Lung (tissue), 12 donors: Measurements from ENCODE around the gene RALGAPA2. TPM values are rescaled to one million over a fixed set of nuclear protein-coding genes. Genes with fewer than 3 reads are reported as not detected.

Experiments used
- ATAC-seq: fragments of 200-7000 bp; cut with Tn5 transposase; one replicate; pipeline ENCODE4 v1.9.1; 2020; ENCODE audit warnings: moderate number of reproducible peaks; ENCODE audit not compliant: insufficient read depth, low FRiP score
- DNase-seq, 3 donors: peaks; one replicate each; pipeline ENCODE4 v3.0.0-alpha.2; 2013 to 2017
- H3K27ac ChIP-seq, 2 donors: one replicate each; pipeline ENCODE4 v1.5.1; 2013; ENCODE audit warnings: mild to moderate bottlenecking in 2 of 2, moderate library complexity in 2 of 2, control low read depth in 1 of 2, inconsistent platforms in 1 of 2, low read depth in 1 of 2, low read length in 1 of 2
- H3K27me3 ChIP-seq, 3 donors: one replicate each; pipeline ENCODE4 v1.5.1; 2013; ENCODE audit warnings: low read length in 2 of 3; ENCODE audit not compliant: control insufficient read depth in 3 of 3, insufficient read depth in 3 of 3
- H3K36me3 ChIP-seq, 4 donors: one replicate each; pipeline ENCODE4 v1.5.1; 2013; ENCODE audit warnings: low read length in 4 of 4, mild to moderate bottlenecking in 1 of 4, moderate library complexity in 1 of 4; ENCODE audit not compliant: control insufficient read depth in 4 of 4, insufficient read depth in 4 of 4
- H3K4me1 ChIP-seq, 5 donors: one replicate each; pipeline ENCODE4 v1.5.1; 2013; ENCODE audit warnings: low read length in 5 of 5, mild to moderate bottlenecking in 2 of 5, moderate library complexity in 1 of 5; ENCODE audit not compliant: control insufficient read depth in 5 of 5, insufficient read depth in 5 of 5
- H3K4me3 ChIP-seq: one replicate; pipeline ENCODE4 v1.5.1; 2013; ENCODE audit warnings: mild to moderate bottlenecking, control low read depth, moderate library complexity
- H3K9ac ChIP-seq, 2 donors: one replicate each; pipeline ENCODE4 v1.5.1; 2013; ENCODE audit warnings: low read length in 2 of 2, control low read depth in 1 of 2; ENCODE audit not compliant: insufficient read depth in 1 of 2
- H3K9me3 ChIP-seq, 4 donors: one replicate each; pipeline ENCODE4 v1.5.1; 2013; ENCODE audit warnings: low read length in 3 of 4, mild to moderate bottlenecking in 1 of 4, moderate library complexity in 1 of 4; ENCODE audit not compliant: control insufficient read depth in 4 of 4, insufficient read depth in 3 of 4
- WGBS, 2 donors: extraction: QIAGEN DNeasy Blood & Tissue Kit; methylation state at CpG; one replicate each; pipeline ENCODE4 v1.1.7; 2013; 5-methylcytosine and 5-hydroxymethylcytosine counted together
- polyA plus RNA-seq, 2 donors: library from polyadenylated mRNA; stranded (reverse); fragments of 200-250 nt; gene quantifications; one replicate each; pipeline ENCODE4 v1.2.1, GENCODE V29; 2013
- total RNA-seq, 2 donors: library from RNA; depleted of rRNA in 1 of 2; stranded (reverse); fragments of >200 nt in 1 of 2; gene quantifications; one replicate each; pipeline ENCODE4 v1.2.1, GENCODE V29; 2014 to 2021
- TF ChIP-seq, protein P1 (sequence below): IDR thresholded peaks from 2 replicates; pipeline ENCODE4 v1.5.1; 2012; ENCODE audit warnings: mild to moderate bottlenecking; ENCODE audit errors: control extremely low read depth, extremely low read depth
- donor health status: control.
- donor health status: control.
- donor health status: Bipolar disorder and iron deficiency.
- donor health status: healthy.
- donor health status: DM: yes; HTN: yes; CAD: no.

The RALGAPA2 gene
- total and polyA plus RNA-seq, 4 donors = 12.1 to 83.4 (median 55.6) TPM

DNA sequence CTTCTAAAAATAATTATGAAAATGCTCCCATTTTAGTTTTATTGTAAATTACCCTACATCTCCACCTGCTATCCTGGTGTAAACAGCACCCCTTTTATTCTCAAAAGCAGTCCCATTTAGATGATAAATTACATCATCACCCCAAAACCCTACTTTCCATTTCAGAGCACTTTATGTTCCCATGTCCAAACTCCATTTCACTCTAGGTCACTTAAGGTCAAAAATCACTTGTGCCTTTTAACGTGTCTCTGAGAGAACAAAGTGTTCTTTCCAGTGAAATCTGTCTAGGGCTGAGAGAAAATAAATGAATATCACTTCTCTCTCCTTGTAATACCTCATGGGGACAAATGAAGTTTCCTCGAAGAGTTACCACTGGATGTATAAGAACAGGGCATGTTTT lies 187.2 kb downstream of the RALGAPA2 start:
- Histone ChIP-seq H3K9ac (no peak overlapping the region), H3K27me3 (no peaks in the 10 kb centered on the region), H3K4me3 (no peak overlapping the region), H3K27ac (no peak overlapping the region), H3K9me3 (peaks cover 0 to 2% (median 0%) of the 10 kb centered on the region in 4 donors), H3K4me1 (peaks cover 0 to 7% (median 0%) of the 10 kb centered on the region in 5 donors), H3K36me3 (peaks cover 2 to 34% (median 10%) of the 10 kb centered on the region in 4 donors)
- WGBS, 2 donors = 63 to 86% methylated on average over 2 of the region's 2 CpGs
- DNase-seq (no peak), ATAC-seq (no peak)
- TF ChIP-seq, protein P1, sequence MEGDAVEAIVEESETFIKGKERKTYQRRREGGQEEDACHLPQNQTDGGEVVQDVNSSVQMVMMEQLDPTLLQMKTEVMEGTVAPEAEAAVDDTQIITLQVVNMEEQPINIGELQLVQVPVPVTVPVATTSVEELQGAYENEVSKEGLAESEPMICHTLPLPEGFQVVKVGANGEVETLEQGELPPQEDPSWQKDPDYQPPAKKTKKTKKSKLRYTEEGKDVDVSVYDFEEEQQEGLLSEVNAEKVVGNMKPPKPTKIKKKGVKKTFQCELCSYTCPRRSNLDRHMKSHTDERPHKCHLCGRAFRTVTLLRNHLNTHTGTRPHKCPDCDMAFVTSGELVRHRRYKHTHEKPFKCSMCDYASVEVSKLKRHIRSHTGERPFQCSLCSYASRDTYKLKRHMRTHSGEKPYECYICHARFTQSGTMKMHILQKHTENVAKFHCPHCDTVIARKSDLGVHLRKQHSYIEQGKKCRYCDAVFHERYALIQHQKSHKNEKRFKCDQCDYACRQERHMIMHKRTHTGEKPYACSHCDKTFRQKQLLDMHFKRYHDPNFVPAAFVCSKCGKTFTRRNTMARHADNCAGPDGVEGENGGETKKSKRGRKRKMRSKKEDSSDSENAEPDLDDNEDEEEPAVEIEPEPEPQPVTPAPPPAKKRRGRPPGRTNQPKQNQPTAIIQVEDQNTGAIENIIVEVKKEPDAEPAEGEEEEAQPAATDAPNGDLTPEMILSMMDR = no peak

DNA sequence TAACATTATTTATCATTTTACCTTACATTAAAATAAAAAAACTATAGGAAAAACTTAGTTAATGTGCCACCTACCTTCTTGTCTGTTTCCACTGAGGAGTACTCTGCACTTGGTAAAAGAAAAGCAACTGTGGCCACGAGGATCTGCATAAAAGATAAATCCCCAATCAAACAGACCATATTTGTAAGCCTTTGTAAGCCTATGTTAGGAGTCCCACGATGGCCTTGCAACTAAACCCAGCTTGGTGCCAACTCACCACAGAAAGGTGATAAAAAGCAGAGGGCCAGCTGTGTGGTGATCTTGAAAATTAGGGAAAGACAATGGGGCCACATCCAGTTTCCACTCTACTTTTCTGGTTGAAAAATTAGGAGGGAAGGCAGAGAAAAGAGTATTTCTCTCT lies 187.7 kb downstream of the RALGAPA2 start:
- DNase-seq (no peak), ATAC-seq (no peak)
- WGBS, 2 donors = 79 to 87% methylated on average over 2 of the region's 2 CpGs
- peaks cover 0 to 7% (median 0%) of the 10 kb centered on the region in 5 donors for H3K4me1 ChIP-seq
- TF ChIP-seq, protein P1 = no peak
- peaks cover 6 to 33% (median 14%) of the 10 kb centered on the region in 4 donors for H3K36me3 ChIP-seq
- no peak overlapping the region for H3K4me3 ChIP-seq
- no peak overlapping the region for H3K9ac ChIP-seq
- H3K27ac ChIP-seq = no peak overlapping the region
- no peaks in the 10 kb centered on the region for H3K27me3 ChIP-seq
- H3K9me3 ChIP-seq = peaks cover 0 to 2% (median 0%) of the 10 kb centered on the region in 4 donors

- Histone ChIP-seq H3K4me1 (peaks cover 0 to 9% (median 0%) of the 10 kb centered on the region in 5 donors), H3K4me3 (no peak overlapping the region), H3K9ac (no peak overlapping the region), H3K27ac (no peak overlapping the region), H3K36me3 (peaks cover 6 to 16% (median 16%) of the 10 kb centered on the region in 4 donors), H3K9me3 (peaks cover 0 to 2% (median 0%) of the 10 kb centered on the region in 4 donors), H3K27me3 (no peaks in the 10 kb centered on the region)
- no peak for DNase-seq
- ATAC-seq = no peak
- TF ChIP-seq, protein P1 = no peak
- 98 to 100% methylated on average over 1 of the region's 1 CpG for WGBS, 2 donors
These were observed 190.7 kb downstream of the RALGAPA2 start for GRCh38 chr20:20521736-20522135.

DNA sequence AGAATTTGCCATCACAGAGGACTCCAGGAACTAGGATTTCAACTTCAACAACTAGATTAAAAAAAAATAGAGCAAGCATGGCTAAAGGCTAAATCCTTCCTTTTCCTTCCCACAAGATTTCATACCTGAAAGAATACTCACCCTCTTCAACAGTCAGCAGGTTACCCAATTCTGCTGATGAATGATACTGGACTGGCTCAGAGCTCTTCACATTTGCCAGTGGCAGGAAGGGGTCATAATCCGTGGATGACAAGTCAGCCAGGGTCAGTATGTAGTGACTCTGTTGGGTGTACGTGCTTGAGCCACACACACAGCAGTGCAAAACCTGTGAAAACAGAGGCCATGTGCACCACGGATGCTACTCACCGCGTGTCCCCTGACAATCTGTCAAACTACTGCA lies 191.7 kb downstream of the RALGAPA2 start:
- Histone ChIP-seq H3K9ac (no peak overlapping the region), H3K36me3 (peaks cover 6 to 19% (median 16%) of the 10 kb centered on the region in 4 donors), H3K27ac (peak overlapping the region in 1 of 2 donors; percentile 15), H3K9me3 (peaks cover 0 to 2% (median 0%) of the 10 kb centered on the region in 4 donors), H3K4me3 (no peak overlapping the region), H3K27me3 (no peaks in the 10 kb centered on the region), H3K4me1 (peaks cover 0 to 9% (median 0%) of the 10 kb centered on the region in 5 donors)
- TF ChIP-seq, protein P1 = no peak
- ATAC-seq = peak; percentile 34
- no peak for DNase-seq
- WGBS, 2 donors = 88 to 97% methylated on average over 5 of the region's 5 CpGs
